Measurements from ENCODE around the gene RFX6.

RFX6 gene

DNA sequence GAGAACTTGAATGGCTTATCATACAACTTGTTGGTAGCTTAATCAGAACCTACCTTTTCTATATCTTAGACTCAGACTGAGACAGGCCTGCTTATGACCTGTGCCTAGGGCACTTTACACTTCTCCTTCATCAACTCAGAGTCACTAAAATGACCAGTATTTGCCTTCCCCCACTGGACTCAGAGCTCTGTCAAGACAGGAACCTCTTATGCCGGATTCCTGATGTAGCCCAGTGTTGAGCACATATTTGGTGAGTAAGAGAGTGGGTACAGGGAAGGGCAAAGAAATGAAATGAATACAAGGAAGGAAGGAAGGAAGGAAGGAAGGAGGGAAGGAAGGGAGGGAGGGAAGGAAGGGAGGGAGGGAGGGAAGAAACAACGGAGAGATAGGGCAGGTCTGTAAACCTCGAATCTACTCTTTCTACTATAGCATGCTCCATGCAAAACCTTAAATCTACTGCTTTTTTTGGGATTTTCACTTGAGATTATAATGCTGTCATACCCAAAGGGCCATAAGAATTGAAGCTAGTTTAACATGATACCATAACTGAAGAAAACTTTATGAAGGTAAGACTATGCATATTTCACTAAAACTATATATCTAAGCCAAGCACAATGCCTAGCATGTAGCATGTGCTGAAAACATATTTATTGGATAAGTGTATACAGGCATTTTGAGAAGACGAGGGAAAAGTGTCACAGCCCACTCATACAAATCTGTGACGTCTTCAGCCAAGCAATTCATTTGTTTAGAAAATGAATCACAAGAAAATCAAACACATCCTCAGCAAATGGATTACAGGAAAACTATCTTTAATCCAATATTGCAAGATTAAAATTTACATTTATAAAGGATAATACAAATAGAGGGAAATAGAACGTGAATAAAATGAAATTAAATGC is 89.9 kb downstream of the RFX6 start:
- DNase-seq (ENCODE audit: low spot score) = no peak

DNA sequence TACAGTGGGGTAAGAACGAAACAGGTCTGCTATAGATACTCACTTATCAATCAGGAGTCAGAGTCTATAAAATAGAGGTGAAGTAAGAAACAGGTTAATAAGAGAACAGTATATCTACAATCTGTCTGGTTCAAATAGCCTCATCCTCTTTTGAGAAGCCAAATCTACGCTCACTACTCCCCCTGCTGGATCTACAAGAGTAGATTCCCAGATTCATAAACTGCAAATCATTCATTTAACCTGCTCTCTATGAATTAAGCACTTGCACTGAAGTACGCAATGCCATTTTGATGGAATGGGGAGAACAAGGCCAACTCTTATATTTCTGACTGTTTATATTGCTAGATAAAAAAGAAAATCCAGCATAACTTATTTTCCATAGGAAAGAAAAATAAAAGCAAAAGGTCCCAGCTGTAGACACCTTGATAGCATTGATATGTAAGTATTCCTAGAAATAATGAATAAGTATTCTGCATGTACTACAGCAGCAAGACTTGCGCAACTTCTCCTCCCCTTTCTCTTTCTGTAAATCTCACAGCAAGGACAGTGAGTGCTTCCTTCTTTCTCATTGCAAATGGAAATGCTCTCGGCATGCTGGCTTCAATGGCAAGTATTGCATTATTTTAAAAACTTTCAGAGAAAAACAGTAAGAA is 92.3 kb downstream of the RFX6 start:
- DNase-seq (ENCODE audit: low spot score) = peak; percentile 41

DNA sequence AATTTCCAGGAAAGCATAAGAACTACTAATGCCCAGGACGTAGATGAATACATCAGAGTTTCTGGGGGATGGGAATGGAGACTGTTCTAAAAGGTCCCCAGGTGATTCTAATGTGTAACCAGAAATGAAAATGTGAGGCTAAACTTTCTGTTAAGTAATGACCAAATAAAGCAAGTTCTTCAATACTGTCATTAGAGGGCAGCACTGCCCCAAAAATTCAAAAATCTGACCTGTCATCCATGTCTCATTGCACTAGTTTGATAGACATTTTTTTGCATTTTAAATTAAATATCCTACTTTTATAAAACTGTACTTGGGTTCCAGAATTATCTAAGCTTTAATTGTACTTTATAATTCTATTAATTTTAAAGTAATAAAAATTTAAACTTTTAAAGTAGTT is 94.9 kb downstream of the RFX6 start:
- DNase-seq (ENCODE audit: low spot score) = peak; percentile 22

DNA sequence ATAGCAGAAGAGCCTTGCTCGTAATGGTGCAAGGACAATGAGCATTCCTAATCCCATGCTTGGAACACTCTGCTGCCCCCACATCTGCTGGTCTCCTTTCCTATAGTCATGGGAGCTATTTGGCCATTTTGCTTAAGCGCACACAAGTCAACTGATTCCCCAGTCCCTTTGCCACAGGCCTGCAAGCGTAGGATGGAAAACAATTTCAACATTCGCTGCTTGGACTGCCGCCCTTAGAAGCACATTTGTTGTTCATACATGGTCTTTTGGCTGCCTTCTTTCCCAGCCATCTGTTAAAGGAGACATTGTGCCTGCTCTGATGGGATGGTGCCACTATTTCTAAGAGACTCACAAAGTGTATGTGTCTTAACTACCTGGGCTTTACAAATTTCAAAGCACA is 96.9 kb downstream of the RFX6 start:
- no peak for DNase-seq (ENCODE audit: low spot score)

DNA sequence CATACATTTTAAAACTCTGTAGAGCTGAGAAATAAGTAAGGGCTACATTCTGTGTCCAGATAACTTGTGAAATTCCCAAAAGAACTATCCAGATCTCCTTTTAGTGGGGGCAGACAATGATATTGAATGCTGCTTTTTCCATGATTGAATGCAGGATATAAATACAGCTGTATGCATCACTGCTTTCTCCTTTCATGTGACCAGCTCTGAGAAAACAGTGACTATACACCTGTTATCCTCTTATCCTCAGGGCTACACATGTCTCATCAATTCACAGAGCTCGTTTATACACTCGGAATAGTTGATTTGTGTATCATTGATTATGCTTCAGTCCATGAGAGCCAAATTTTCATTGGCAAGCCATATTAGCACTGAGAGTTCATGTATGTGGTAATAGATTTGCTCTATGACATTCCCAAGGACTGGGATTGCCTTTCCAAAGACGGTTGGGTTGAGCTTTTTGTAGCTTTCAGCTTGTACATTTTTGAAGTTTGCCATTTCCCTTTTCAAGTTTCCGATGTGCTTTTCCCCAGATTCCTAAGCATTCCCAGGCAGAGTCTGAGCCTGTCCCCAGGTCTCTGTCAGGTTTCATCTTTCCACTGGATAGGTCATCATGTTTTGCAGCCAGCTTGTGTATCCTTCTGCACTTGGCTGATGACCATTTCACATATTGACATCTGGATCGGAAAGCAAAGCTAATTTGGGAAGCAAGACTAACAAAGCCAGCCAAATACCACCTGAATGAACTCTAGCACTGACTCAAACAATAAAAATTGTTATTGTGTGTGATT is 97.7 kb downstream of the RFX6 start:
- no peak for DNase-seq (ENCODE audit: low spot score)

DNA sequence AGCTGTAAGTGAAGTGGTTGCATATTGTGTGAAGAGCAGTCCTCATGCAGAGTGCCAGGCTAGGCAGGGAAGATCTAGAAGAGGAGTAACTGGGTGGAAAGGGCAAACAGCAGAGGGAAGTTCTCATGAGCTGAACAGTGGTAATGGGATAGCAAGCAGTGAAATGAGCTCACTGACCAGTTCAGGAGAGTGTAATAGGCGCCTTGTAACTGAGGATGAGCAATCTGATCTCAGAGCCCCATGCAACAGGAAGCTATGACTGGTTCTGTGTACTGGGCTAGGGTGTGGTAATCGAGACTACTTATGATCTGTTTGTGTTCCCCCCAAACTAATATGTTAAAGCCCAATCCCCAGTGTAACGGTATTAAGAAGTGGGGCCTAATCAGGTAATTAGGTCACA is 98.6 kb downstream of the RFX6 start:
- DNase-seq (ENCODE audit: low spot score) = no peak

DNA sequence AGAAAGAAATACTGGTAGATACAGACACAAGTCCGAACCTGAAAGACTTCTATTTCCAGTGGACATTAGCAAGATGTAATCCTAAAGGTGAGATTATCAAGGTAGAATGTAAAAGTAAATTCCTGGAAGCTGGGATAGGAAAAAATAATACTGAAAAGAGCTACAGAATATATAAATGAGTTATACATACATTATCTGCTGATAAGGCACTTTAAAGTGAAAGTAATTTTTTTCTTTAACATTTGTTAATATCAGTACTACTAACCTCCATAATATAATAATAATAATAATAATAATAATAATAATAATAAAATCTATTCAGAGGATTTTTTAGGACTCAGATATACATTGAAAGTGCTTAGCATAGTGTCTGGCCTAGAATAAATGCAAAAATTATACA is 102.5 kb downstream of the RFX6 start:
- no peak for DNase-seq (ENCODE audit: low spot score)

Data from AG08396 (cell line).